ENCODE results near the gene VWA8. TPM values are rescaled to one million over a fixed set of nuclear protein-coding genes. Genes with fewer than 3 reads are reported as not detected.

The VWA8 gene
- total RNA-seq, 1 experiment from 2014 or later: 21.4 TPM

GRCh38 chr13:41654796-41655195 is 306.1 kb downstream of the VWA8 start:
- intact Hi-C loops (cut with micrococcal nuclease): loop anchor here (5.0 kb wide), 1 partner anchor 577 kb away; no protein-coding TSS in a partner anchor
- Mint-ChIP-seq H3K9me3 (ENCODE audit: unreplicated experiment) (no peaks in the 10 kb centered on the region), H3K27me3 (ENCODE audit: insufficient read depth, unreplicated experiment) (no peaks in the 10 kb centered on the region), H3K4me1 (ENCODE audit: insufficient read depth, unreplicated experiment) (peaks cover 16% of the 10 kb centered on the region), H3K4me3 (ENCODE audit: unreplicated experiment) (no peak overlapping the region), H3K27ac (ENCODE audit: low read depth, unreplicated experiment) (peak overlapping the region; percentile 54), H3K36me3 (ENCODE audit: insufficient read depth, unreplicated experiment) (no peaks in the 10 kb centered on the region)
- ChIA-PET POLR2A (no interaction called here), CTCF (interaction anchor here (0.7 to 9.1 kb wide), 5 partner anchors 9 to 282 kb away, joined by 4 to 122 read pairs (median 20); no protein-coding TSS in a partner anchor)
- no peak for TF ChIP-seq CTCF (IDR thresholded peaks at IDR 0.05; ENCODE audit: unreplicated experiment)
- no TSS peak for BruUV-seq (replicated peaks)
- DNase-seq (ENCODE audit: unreplicated experiment): no peak

GRCh38 chr13:41652735-41653361 is 308.1 kb downstream of the VWA8 start:
- H3K27ac Mint-ChIP-seq (ENCODE audit: low read depth, unreplicated experiment): peak overlapping the region; percentile 59
- peak; percentile 69 for TF ChIP-seq CTCF (IDR thresholded peaks at IDR 0.05; ENCODE audit: unreplicated experiment)
- peak; percentile 54 for DNase-seq (ENCODE audit: unreplicated experiment)
- H3K36me3 Mint-ChIP-seq (ENCODE audit: insufficient read depth, unreplicated experiment): no peaks in the 10 kb centered on the region
- H3K4me3 Mint-ChIP-seq (ENCODE audit: unreplicated experiment): no peak overlapping the region
- no peaks in the 10 kb centered on the region for H3K27me3 Mint-ChIP-seq (ENCODE audit: insufficient read depth, unreplicated experiment)
- ChIA-PET CTCF (interaction anchor here (0.5 to 9.1 kb wide), 35 partner anchors 8 to 1317 kb away, joined by 3 to 122 read pairs (median 4); no protein-coding TSS in a partner anchor), POLR2A (interaction anchor here (0.6 to 1.8 kb wide), 7 partner anchors 9 to 454 kb away, joined by 3 to 8 read pairs (median 4); no protein-coding TSS in a partner anchor)
- BruUV-seq (replicated peaks): no TSS peak
- intact Hi-C loops (cut with micrococcal nuclease): loop anchor here (1.0 to 5.0 kb wide), 4 partner anchors 194 to 576 kb away; no protein-coding TSS in a partner anchor
- H3K9me3 Mint-ChIP-seq (ENCODE audit: unreplicated experiment): no peaks in the 10 kb centered on the region
- H3K4me1 Mint-ChIP-seq (ENCODE audit: insufficient read depth, unreplicated experiment): peaks cover 10% of the 10 kb centered on the region

GRCh38 chr13:41651413-41652058 is 309.4 kb downstream of the VWA8 start:
- TF ChIP-seq CTCF (IDR thresholded peaks at IDR 0.05; ENCODE audit: unreplicated experiment): no peak
- Mint-ChIP-seq H3K9me3 (ENCODE audit: unreplicated experiment) (no peaks in the 10 kb centered on the region), H3K4me1 (ENCODE audit: insufficient read depth, unreplicated experiment) (peaks cover 10% of the 10 kb centered on the region), H3K27ac (ENCODE audit: low read depth, unreplicated experiment) (peak overlapping the region; percentile 59), H3K4me3 (ENCODE audit: unreplicated experiment) (no peak overlapping the region), H3K36me3 (ENCODE audit: insufficient read depth, unreplicated experiment) (no peaks in the 10 kb centered on the region), H3K27me3 (ENCODE audit: insufficient read depth, unreplicated experiment) (no peaks in the 10 kb centered on the region)
- intact Hi-C loops (cut with micrococcal nuclease): loop anchor here (1.0 to 5.0 kb wide), 4 partner anchors 192 to 574 kb away; no protein-coding TSS in a partner anchor
- peak; percentile 17 for DNase-seq (ENCODE audit: unreplicated experiment)
- POLR2A ChIA-PET: interaction anchor here (0.6 to 1.8 kb wide), 3 partner anchors 245 to 267 kb away, joined by 3 to 7 read pairs (median 4); no protein-coding TSS in a partner anchor
- CTCF ChIA-PET: interaction anchor here (0.6 to 9.1 kb wide), 16 partner anchors 9 to 1132 kb away, joined by 3 to 122 read pairs (median 4); no protein-coding TSS in a partner anchor
- no TSS peak for BruUV-seq (replicated peaks)

- Mint-ChIP-seq H3K36me3 (ENCODE audit: insufficient read depth, unreplicated experiment) (no peaks in the 10 kb centered on the region), H3K4me1 (ENCODE audit: insufficient read depth, unreplicated experiment) (peaks cover 10% of the 10 kb centered on the region), H3K27me3 (ENCODE audit: insufficient read depth, unreplicated experiment) (no peaks in the 10 kb centered on the region), H3K4me3 (ENCODE audit: unreplicated experiment) (peak overlapping the region; percentile 10), H3K9me3 (ENCODE audit: unreplicated experiment) (no peaks in the 10 kb centered on the region), H3K27ac (ENCODE audit: low read depth, unreplicated experiment) (no peak overlapping the region)
- POLR2A ChIA-PET: interaction anchor here (1.2 kb wide), 1 partner anchor 244 kb away, joined by 3 read pairs; no protein-coding TSS in a partner anchor
- CTCF ChIA-PET: interaction anchor here (0.6 to 9.1 kb wide), 9 partner anchors 11 to 1133 kb away, joined by 3 to 122 read pairs (median 4); no protein-coding TSS in a partner anchor
- TF ChIP-seq CTCF (IDR thresholded peaks at IDR 0.05; ENCODE audit: unreplicated experiment): no peak
- intact Hi-C loops (cut with micrococcal nuclease): loop anchor here (5.0 kb wide), 1 partner anchor 573 kb away; no protein-coding TSS in a partner anchor
- no TSS peak for BruUV-seq (replicated peaks)
- DNase-seq (ENCODE audit: unreplicated experiment): no peak
Observed at GRCh38 chr13:41650706-41651105, 310.2 kb downstream of the VWA8 start.

Data from MCF 10A (cell line).